ENCODE data around the gene FAM89A.

GRCh38 chr1:230971771-230972170 is 68.3 kb downstream of the FAM89A start:
- TF ChIP-seq CTCF (IDR thresholded peaks at IDR 0.05) (no peak), POLR2A (IDR thresholded peaks at IDR 0.05) (no peak)

All from lower leg skin (tissue), 3 donors.